ENCODE results near the gene ANKRD52.
"Not testable (repeated sequence)": the region's sequence is repeated elsewhere in the genome, so short reads cannot be mapped to it uniquely, and the experiment has no call there.

The ANKRD52 gene

DNA sequence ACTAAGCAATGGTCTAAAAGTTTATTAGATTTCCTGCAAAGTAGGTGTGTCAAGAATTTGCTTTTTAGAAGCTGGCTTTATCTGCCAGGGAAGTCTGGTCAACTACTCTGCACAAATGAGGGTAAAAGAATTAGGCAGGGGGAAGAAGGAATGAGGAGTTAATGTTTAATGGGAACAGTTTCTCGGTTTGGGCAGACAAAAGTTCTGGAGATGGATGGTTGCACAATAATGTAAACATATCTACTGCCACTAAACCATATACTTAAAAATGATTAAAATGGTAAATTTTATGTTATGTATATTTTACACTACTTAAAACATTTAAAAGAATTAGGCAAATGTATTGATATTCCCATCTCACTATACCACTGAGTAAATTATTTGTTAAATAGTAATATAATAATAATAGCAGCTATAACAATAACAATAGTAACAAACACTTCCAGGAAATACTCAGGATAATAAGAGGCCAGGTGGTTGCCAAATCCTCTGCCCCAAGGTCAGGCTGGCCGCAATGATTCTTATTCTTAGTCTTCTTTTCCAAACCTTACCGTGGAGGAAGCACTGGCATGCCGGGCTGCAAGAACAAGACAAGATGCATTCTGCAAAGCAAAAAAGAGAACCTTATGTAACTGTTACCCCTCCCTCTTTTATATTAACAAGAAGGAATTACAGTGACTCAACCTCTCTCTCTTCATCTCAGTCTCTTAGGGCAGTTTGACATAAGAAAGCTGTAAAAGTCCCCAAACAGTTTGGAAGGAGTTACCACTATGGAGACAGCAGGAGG, 28.1 kb upstream of the ANKRD52 start:
- no peak overlapping the region for H3K4me3 ChIP-seq (ENCODE audit: low read length)
- TF ChIP-seq ZNF274 (IDR thresholded peaks at IDR 0.05; ENCODE audit: low read depth, low read length) = no peak

DNA sequence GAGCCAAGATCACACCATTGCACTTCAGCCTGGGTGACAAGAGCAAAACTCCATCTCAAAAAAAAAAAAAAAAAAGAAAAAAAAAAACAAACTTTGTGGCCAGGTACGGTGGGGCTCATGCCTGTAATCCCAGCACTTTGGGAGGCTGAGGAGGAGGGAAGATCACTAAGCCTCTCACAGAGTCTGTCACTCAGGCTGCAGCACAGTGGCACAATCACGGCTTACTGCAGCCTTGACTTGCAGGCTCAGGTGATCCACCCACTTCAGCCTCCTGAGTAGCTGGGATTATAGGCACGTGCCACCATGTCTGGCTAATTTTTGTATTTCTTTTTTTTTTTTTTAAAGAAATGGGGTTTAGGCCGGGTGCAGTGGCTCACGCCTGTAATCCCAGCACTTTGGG, 26.1 kb upstream of the ANKRD52 start:
- not testable (repeated sequence) for H3K4me3 ChIP-seq (ENCODE audit: low read length)

DNA sequence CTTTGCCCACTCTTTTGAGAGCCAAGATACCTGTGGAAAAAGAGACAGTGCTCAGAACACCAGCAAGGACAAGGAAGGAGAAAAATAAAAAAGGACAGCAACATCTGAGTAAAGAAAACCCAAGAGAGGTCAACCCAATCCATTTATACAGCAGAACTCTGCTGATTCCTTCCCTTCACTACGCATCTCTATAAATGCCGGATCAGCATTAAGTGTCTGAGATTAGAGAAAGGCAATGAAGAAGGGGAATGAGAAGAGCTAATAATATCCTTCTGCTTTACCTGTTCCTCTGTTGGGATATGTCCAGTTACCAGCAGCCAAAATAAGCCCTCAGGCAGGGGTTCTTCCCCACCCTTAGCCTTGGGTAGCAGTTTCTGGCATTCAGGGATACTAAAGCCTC, 24.4 kb upstream of the ANKRD52 start:
- TF ChIP-seq ZNF274 (IDR thresholded peaks at IDR 0.05; ENCODE audit: low read depth, low read length) = no peak
- no peak overlapping the region for H3K4me3 ChIP-seq (ENCODE audit: low read length)

DNA sequence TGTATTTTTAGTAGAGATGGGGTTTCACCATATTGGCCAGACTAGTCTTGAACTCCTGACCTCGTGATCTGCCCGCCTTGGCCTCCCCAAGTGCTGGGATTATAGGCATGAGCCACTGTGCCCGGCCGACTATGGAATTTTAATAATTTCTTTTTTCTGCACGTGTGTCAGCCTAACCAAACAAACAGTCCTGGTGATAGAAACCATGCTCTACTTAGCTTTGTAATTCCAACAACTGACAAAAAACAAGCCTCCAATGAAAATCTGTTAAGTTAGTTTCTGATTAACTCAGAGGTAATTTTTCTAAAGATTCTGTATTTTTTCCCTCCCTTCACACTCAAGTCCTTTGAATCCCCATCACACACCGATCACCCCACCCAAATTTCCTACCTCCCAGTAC, 23.8 kb upstream of the ANKRD52 start:
- no peak for TF ChIP-seq ZNF274 (IDR thresholded peaks at IDR 0.05; ENCODE audit: low read depth, low read length)
- H3K4me3 ChIP-seq (ENCODE audit: low read length) = no peak overlapping the region

DNA sequence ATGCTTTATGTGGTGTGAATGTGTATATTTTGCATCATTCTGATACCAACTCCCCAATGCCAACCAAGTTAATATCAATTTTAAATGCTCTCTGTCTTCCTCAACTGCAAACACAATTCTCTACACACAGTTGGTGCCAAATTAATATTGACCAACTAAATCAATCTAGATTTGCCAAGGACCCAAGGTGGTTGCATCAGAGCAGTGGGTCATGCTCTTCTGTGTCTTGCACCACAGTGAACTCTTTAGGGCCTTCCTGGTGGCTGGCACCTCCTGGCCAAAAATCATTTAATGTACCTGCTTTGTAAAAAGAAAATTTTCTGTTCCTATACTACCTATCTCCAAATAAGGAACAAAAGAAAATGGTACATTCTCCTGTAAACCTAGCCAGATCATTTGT, 22.7 kb upstream of the ANKRD52 start:
- no peak for TF ChIP-seq ZNF274 (IDR thresholded peaks at IDR 0.05; ENCODE audit: low read depth, low read length)

DNA sequence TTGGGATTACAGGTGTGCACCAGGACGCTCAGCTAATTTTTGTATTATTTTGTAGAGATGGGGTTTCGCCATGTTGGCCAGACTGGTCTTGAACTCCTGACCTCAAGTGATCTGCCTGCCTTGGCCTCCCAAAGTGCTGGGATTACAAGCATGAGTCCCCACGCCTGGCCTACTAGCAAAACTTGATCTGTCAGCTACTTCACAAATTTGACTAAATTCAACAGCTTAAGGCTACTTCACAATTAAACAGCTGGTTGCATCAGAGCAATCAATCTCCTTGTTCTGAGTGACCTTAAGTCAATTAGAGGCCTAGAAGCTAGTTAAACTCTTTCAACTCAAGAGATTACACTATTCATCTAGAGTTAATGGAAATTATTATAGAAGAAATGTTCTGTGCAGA, 20.7 kb upstream of the ANKRD52 start:
- no peak overlapping the region for H3K4me3 ChIP-seq (ENCODE audit: low read length)
- TF ChIP-seq ZNF274 (IDR thresholded peaks at IDR 0.05; ENCODE audit: low read depth, low read length) = no peak

More for the DNA sequence above, 22.7 kb upstream of the ANKRD52 start:
- no peak overlapping the region for H3K4me3 ChIP-seq (ENCODE audit: low read length)

DNA sequence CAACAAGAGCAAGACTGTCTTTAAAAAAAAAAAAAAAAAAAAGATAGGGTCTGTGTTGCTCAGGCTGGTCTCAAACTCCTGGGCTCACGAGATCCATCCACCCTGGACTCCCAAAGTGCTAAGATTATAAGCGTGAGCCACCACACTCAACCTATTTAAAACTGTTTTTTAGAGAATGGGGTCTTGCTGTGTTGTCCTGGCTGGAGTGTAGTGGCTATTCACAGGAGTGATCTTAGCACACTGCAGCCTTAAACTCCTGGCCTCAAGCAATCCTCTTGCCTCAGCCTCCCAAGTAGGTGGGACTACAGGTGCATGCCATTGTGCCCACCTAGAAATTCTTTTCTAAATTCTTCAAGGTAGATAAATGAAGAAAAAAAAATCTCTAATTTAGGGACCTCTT, 16.1 kb upstream of the ANKRD52 start:
- no peak for TF ChIP-seq ZNF274 (IDR thresholded peaks at IDR 0.05; ENCODE audit: low read depth, low read length)
- no peak overlapping the region for H3K4me3 ChIP-seq (ENCODE audit: low read length)

DNA sequence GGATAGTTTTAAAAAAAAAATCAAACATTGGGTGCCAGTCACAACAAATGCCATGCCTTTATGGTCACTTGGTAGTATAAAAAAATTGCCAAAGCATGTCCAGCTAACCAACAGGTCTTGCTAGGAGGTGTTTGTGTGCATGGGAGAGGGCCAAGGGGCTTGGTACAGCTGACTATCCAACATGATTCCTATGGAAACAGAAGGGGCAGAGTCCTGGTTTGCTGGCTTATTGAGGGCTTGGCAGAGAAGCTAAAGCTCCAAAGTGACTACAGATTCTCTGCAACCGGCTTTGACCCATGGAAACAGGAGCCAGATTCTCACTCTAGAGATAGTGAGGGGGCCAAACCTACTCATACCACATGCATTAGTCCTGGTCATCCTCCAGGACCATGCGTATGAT, 14.3 kb upstream of the ANKRD52 start:
- not testable (repeated sequence) for H3K4me3 ChIP-seq (ENCODE audit: low read length)

DNA sequence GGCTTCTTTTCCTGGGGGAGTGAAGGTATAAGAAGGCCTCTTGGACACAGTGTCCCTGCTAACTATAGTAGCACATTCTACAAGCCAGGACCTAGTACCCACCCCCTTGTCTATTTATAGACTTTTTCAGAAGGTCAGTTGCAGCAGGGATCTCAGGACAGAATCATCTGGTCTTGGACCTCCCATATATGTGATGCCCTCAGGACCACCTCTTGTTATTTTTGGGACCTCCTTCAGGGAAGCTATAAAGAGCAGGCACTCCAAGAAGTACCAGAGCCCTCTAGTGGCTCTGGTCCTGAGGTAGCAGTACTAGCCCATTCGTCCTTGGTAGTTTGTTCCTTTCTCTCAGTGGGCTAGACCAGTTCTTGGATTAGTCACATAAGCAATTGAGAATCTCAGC, 12.8 kb upstream of the ANKRD52 start:
- no peak overlapping the region for H3K4me3 ChIP-seq (ENCODE audit: low read length)
- TF ChIP-seq ZNF274 (IDR thresholded peaks at IDR 0.05; ENCODE audit: low read depth, low read length) = no peak

DNA sequence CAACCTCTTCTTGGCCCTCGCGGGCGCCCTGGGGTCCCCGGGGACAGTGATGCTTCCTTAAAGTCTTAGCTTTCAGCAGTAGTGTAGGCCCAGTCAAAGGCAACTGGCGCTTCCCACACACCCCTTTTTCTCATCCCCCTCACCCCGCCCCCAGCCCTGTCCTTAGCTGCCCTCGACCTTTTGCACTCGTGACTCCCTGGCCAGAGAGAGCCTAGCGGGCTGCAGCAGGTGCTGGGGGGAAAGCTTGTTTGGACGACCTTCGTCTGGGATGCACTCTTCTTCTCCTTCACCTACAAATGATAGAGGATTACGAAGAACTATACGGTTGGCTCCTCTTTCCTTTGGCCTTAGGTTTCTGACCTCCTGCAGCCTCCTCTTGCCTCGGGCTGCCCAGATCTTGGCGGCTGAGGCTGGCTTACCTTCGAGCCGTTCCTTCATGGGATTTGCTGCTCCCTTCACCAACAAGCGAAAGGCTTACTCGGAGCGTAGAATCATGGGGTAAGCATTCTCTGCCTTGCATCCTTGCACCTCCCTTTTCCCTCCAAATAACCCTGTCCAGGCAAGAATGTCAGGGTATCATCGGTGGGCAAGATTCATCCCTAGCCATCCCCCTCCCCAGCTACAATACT, 9.4 kb upstream of the ANKRD52 start:
- TF ChIP-seq ZNF274 (IDR thresholded peaks at IDR 0.05; ENCODE audit: low read depth, low read length) = no peak
- peak overlapping the region; percentile 74 for H3K4me3 ChIP-seq (ENCODE audit: low read length)

DNA sequence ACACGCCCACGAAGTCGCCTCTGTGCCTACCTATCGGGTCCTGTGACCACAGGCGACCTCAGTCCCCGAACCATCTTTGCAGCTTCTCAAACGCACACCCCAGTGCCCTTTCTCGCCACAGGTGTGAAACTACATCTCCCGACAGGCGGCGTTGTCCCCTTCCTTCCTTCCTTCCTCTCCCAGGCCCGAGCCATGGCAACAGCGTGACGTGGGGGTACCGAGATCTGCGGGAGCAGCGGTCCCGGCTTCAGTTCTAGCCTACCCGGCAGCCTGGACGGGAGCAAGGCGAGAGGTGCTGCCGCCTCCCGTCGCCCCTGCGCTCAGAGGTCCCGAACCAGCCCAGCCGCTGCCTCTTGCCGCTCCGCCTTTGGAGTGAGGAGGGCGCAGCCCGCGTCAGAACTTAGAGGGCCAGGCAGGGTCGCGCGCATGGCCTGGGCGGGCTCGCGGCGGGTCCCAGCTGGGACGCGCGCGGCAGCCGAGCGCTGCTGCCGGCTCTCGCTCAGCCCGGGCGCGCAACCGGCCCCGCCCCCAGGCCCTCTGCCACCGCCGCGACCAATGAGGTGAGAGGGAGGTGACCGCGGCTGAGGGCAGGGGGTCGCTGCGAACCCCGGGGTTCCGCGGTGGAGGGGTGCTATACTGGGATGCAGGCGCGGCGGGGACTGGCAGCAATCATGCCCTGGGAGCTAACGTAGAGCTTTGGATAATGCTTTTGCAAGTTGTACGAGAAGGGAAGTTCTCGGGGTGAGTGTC, 8.7 kb upstream of the ANKRD52 start, which contains the start of gene COQ10A:
Gene COQ10A, plus strand, starts transcription at position 250 of the 750 bp plus-strand sequence. Its CDS starts 177 bp downstream, at position 427.
- peak within 1 kb of the TSS; percentile 74 for H3K4me3 ChIP-seq (ENCODE audit: low read length)
- no peak for TF ChIP-seq ZNF274 (IDR thresholded peaks at IDR 0.05; ENCODE audit: low read depth, low read length)

DNA sequence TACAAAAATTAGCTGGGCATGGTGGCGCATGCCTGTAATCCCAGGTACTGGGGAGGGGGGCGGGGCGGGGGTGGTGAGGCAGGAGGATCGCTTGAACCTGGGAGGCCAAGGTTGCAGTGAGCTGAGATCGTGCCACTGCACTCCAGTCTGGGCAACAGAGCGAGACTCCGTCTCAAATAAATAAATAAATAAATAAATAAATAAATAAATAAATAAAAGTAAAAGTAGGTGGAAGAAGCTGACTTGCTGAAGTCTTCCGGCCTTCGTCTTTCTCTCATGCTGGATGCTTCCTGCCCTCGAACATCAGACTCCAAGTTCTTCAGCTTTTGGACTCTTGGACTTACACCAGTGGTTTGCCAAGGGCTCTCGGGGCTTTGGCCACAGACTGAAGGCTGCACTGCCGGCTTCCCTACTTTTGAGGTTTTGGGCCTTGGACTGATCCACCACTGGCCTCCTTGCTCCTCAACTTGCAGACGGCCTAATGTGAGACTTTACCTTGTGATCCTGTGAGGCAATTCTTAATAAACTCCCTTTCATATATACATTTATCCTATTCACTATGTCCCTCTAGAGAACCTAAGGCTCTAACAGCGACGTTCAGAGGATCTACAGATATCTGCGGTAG, 8.0 kb upstream of the ANKRD52 start:
- H3K4me3 ChIP-seq (ENCODE audit: low read length) = peak overlapping the region; percentile 74

DNA sequence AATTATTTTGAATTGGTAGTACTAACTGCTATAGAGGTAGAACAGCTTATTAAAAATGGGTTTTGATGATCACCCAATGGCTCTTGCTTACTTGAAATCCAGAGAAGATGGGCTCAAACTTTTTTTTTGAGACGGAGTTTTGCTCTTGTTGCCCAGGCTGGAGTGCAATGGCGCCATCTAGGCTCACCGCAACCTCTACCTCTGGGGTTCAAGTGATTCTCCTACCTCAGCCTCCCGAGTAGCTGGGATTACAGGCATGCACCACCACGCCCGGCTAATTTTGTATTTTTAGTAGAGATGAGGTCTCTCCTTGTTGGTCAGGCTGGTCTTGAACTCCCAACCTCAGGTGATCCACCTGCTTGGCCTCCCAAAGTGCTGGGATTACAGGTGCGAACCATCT, 4.8 kb upstream of the ANKRD52 start:
- not testable (repeated sequence) for H3K4me3 ChIP-seq (ENCODE audit: low read length)

DNA sequence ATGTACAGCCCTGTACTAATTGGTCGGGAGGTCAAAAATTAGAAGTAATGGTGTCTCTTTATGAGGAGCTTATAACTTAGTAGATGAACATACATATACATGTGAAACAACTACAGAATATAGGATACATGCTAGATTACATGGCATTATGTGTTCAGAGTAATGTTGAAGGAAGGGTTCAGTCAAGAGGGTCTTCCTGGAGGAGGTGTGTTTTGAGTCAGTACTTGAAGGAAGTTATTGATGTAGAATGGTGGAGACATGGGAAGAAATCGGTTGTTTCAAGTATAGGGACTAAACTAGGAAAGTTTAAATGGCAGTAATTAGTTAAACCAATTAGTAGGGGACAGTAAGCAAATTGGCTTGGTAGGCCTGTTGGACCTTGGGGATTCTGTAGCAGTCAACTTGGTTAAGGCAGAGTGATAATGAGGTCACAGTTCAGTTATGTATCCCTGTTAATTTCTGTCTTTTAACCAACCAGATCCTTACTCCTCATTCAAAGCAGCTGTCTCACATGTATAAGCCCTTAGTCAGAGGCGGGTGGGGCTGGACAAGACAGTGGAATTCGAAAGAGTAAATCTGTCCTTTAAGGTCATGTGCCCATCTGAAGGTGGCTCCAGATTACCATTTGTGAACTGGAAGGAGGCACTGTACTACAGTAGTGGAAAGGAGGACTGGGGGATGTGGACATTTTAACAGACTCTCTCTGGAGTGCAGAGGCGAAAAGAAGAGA, 3.5 kb upstream of the ANKRD52 start:
- H3K4me3 ChIP-seq (ENCODE audit: low read length) = no peak overlapping the region
- no peak for TF ChIP-seq ZNF274 (IDR thresholded peaks at IDR 0.05; ENCODE audit: low read depth, low read length)
